GM19043 (cell line): ENCODE data around the gene CDK19.

Experiments
- ATAC-seq: cut with Tn5 transposase; IDR thresholded peaks from one replicate; pipeline ENCODE4 v1.9.1; 2021; ENCODE audit warnings: low read depth; ENCODE audit not compliant: unreplicated experiment

CDK19 gene

GRCh38 chr6:110665600-110665999, 149.7 kb downstream of the CDK19 start:
- ATAC-seq: no peak

GRCh38 chr6:110664933-110665332, 150.3 kb downstream of the CDK19 start:
- no peak for ATAC-seq

GRCh38 chr6:110662490-110663211, 152.6 kb downstream of the CDK19 start:
- ATAC-seq: no peak

- no peak for ATAC-seq
These were observed 153.9 kb downstream of the CDK19 start for GRCh38 chr6:110661414-110661813.

GRCh38 chr6:110660066-110660655, 155.1 kb downstream of the CDK19 start:
- ATAC-seq: no peak

- ATAC-seq: no peak
These were observed 156.5 kb downstream of the CDK19 start for GRCh38 chr6:110658631-110659211.

GRCh38 chr6:110656492-110656891, 158.8 kb downstream of the CDK19 start:
- no peak for ATAC-seq

GRCh38 chr6:110655821-110656220, 159.4 kb downstream of the CDK19 start:
- no peak for ATAC-seq

GRCh38 chr6:110654096-110654820, 161.0 kb downstream of the CDK19 start:
- ATAC-seq: no peak

GRCh38 chr6:110653381-110653780, 161.9 kb downstream of the CDK19 start:
- no peak for ATAC-seq

- ATAC-seq: no peak
These were observed 162.7 kb downstream of the CDK19 start for GRCh38 chr6:110652520-110652919.

GRCh38 chr6:110650755-110651154, 164.5 kb downstream of the CDK19 start:
- ATAC-seq: no peak

GRCh38 chr6:110649704-110650103, 165.6 kb downstream of the CDK19 start:
- no peak for ATAC-seq

GRCh38 chr6:110646951-110647910, 168.0 kb downstream of the CDK19 start:
- no peak for ATAC-seq

GRCh38 chr6:110646419-110646698, 168.9 kb downstream of the CDK19 start:
- no peak for ATAC-seq

- no peak for ATAC-seq
These were observed 169.4 kb downstream of the CDK19 start for GRCh38 chr6:110645685-110646418.

- ATAC-seq: no peak
These were observed 172.1 kb downstream of the CDK19 start for GRCh38 chr6:110643175-110643574.

GRCh38 chr6:110642711-110643110, 172.6 kb downstream of the CDK19 start:
- no peak for ATAC-seq

GRCh38 chr6:110636781-110637180, 178.5 kb downstream of the CDK19 start:
- ATAC-seq: no peak

- ATAC-seq: no peak
These were observed 180.2 kb downstream of the CDK19 start for GRCh38 chr6:110635096-110635495.
